ENCODE measurements around the gene GNAS-AS1. TPM values are rescaled to one million over a fixed set of nuclear protein-coding genes. Genes with fewer than 3 reads are reported as not detected.

The GNAS-AS1 gene
- total and polyA plus RNA-seq, 2 donors (not counting 1 experiment from before 2014, with no cell fraction given), result 1.5 TPM; not detected in 1

- no peak overlapping the region for H3K27ac Mint-ChIP-seq
- ChIA-PET CTCF (no interaction called here), POLR2A (no interaction called here)
- no peaks in the 10 kb centered on the region for H3K4me1 Mint-ChIP-seq
- Histone ChIP-seq H3K4me1 (ENCODE audit: control insufficient read depth in 2 of 2, insufficient read depth in 2 of 2, low read length in 2 of 2) (no peaks in the 10 kb centered on the region), H3K9me3 (ENCODE audit: control extremely low read depth in 1 of 3, control insufficient read depth in 2 of 3, insufficient read depth in 1 of 3, low read length in 2 of 3) (no peaks in the 10 kb centered on the region), H3K4me2 (replicated peaks; ENCODE audit: low read depth, low read length, poor library complexity, severe bottlenecking) (no peak overlapping the region), H3K4me3 (ENCODE audit: control extremely low read depth in 1 of 5, extremely low read depth in 1 of 5, insufficient read depth in 1 of 5, low read depth in 2 of 5, low read length in 4 of 5) (no peak overlapping the region), H2AFZ (ENCODE audit: insufficient read depth, low read depth, low read length, poor library complexity, severe bottlenecking) (no peak overlapping the region), H3K9ac (ENCODE audit: low read length) (no peak overlapping the region), H4K20me1 (ENCODE audit: control insufficient read depth, insufficient read depth, low read length, poor library complexity, severe bottlenecking) (no peaks in the 10 kb centered on the region), H3K27me3 (replicated peaks in 1 of 4; ENCODE audit: control extremely low read depth in 1 of 4, control insufficient read depth in 3 of 4, insufficient read depth in 4 of 4, low read length in 3 of 4) (no peaks in the 10 kb centered on the region), H3K36me3 (replicated peaks in 1 of 2; ENCODE audit: control extremely low read depth in 1 of 2, control insufficient read depth in 1 of 2, extremely low read depth in 1 of 2, insufficient read depth in 2 of 2, low read length in 1 of 2) (no peaks in the 10 kb centered on the region), H3K79me2 (ENCODE audit: control insufficient read depth, insufficient read depth, low read length) (no peaks in the 10 kb centered on the region), H3K27ac (ENCODE audit: low read length in 2 of 2) (no peak overlapping the region)
- TF ChIP-seq EZH2 (IDR thresholded peaks at IDR 0.05; ENCODE audit: borderline replicate concordance, insufficient read depth, low read depth, low read length, poor library complexity, severe bottlenecking), result no peak
- TF ChIP-seq, protein P1, sequence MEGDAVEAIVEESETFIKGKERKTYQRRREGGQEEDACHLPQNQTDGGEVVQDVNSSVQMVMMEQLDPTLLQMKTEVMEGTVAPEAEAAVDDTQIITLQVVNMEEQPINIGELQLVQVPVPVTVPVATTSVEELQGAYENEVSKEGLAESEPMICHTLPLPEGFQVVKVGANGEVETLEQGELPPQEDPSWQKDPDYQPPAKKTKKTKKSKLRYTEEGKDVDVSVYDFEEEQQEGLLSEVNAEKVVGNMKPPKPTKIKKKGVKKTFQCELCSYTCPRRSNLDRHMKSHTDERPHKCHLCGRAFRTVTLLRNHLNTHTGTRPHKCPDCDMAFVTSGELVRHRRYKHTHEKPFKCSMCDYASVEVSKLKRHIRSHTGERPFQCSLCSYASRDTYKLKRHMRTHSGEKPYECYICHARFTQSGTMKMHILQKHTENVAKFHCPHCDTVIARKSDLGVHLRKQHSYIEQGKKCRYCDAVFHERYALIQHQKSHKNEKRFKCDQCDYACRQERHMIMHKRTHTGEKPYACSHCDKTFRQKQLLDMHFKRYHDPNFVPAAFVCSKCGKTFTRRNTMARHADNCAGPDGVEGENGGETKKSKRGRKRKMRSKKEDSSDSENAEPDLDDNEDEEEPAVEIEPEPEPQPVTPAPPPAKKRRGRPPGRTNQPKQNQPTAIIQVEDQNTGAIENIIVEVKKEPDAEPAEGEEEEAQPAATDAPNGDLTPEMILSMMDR (IDR thresholded peaks at IDR 0.05), result no peak
- intact Hi-C loops (cut with micrococcal nuclease), result no loop called here
- peaks cover 16% of the 10 kb centered on the region for H3K27me3 Mint-ChIP-seq
- ATAC-seq (ENCODE audit: low read depth) (no peak), DNase-seq (no peak)
- no peak overlapping the region for H3K4me3 Mint-ChIP-seq
- WGBS (ENCODE audit: insufficient coverage), result 87% methylated on average over 9 of the region's 18 CpGs
- no peaks in the 10 kb centered on the region for H3K9me3 Mint-ChIP-seq (ENCODE audit: insufficient read depth)
Observed at GRCh38 chr20:58803533-58803932, 47.2 kb downstream of the GNAS-AS1 start.

GRCh38 chr20:58802061-58802460 lies 48.6 kb downstream of the GNAS-AS1 start:
- Histone ChIP-seq H3K27me3 (replicated peaks in 1 of 4; ENCODE audit: control extremely low read depth in 1 of 4, control insufficient read depth in 3 of 4, insufficient read depth in 4 of 4, low read length in 3 of 4) (no peaks in the 10 kb centered on the region), H2AFZ (ENCODE audit: insufficient read depth, low read depth, low read length, poor library complexity, severe bottlenecking) (no peak overlapping the region), H3K9ac (ENCODE audit: low read length) (no peak overlapping the region), H3K4me1 (ENCODE audit: control insufficient read depth in 2 of 2, insufficient read depth in 2 of 2, low read length in 2 of 2) (no peaks in the 10 kb centered on the region), H3K4me3 (ENCODE audit: control extremely low read depth in 1 of 5, extremely low read depth in 1 of 5, insufficient read depth in 1 of 5, low read depth in 2 of 5, low read length in 4 of 5) (no peak overlapping the region), H4K20me1 (ENCODE audit: control insufficient read depth, insufficient read depth, low read length, poor library complexity, severe bottlenecking) (no peaks in the 10 kb centered on the region), H3K79me2 (ENCODE audit: control insufficient read depth, insufficient read depth, low read length) (no peaks in the 10 kb centered on the region), H3K27ac (ENCODE audit: low read length in 2 of 2) (no peak overlapping the region), H3K4me2 (replicated peaks; ENCODE audit: low read depth, low read length, poor library complexity, severe bottlenecking) (no peak overlapping the region), H3K36me3 (replicated peaks in 1 of 2; ENCODE audit: control extremely low read depth in 1 of 2, control insufficient read depth in 1 of 2, extremely low read depth in 1 of 2, insufficient read depth in 2 of 2, low read length in 1 of 2) (no peaks in the 10 kb centered on the region), H3K9me3 (ENCODE audit: control extremely low read depth in 1 of 3, control insufficient read depth in 2 of 3, insufficient read depth in 1 of 3, low read length in 2 of 3) (no peaks in the 10 kb centered on the region)
- POLR2A ChIA-PET, result no interaction called here
- H3K4me3 Mint-ChIP-seq, result no peak overlapping the region
- H3K4me1 Mint-ChIP-seq, result no peaks in the 10 kb centered on the region
- intact Hi-C loops (cut with micrococcal nuclease), result no loop called here
- WGBS (ENCODE audit: insufficient coverage), result 100% methylated on average over 3 of the region's 11 CpGs
- no peak for ATAC-seq (ENCODE audit: low read depth)
- CTCF ChIA-PET, result no interaction called here
- no peaks in the 10 kb centered on the region for H3K9me3 Mint-ChIP-seq (ENCODE audit: insufficient read depth)
- no peak for TF ChIP-seq EZH2 (IDR thresholded peaks at IDR 0.05; ENCODE audit: borderline replicate concordance, insufficient read depth, low read depth, low read length, poor library complexity, severe bottlenecking)
- TF ChIP-seq, protein P1 (IDR thresholded peaks at IDR 0.05), result no peak
- H3K27me3 Mint-ChIP-seq, result peaks cover 22% of the 10 kb centered on the region
- no peak overlapping the region for H3K27ac Mint-ChIP-seq
- DNase-seq, result no peak

All from B cell (primary cell).